Keratinocyte (primary cell): ENCODE measurements around the gene DNAH17. TPM values are rescaled to one million over a fixed set of nuclear protein-coding genes. Genes with fewer than 3 reads are reported as not detected.

Experiments
- DNase-seq: peaks from one replicate; pipeline ENCODE4 v3.0.0-alpha.2; 2011; ENCODE audit warnings: low read depth, missing footprints, low spot score
- FAIRE-seq: peaks from 2 replicates; lab custom pipeline; 2011; peaks lifted over from hg19 to GRCh38; lab: Jason Lieb, UNC
- H2AFZ ChIP-seq: 2 replicates; pipeline ENCODE4 v1.6.0; 2012; ENCODE audit warnings: low read length, control low read depth, inconsistent platforms; ENCODE audit not compliant: control insufficient read depth
- H3K27ac ChIP-seq: 2 replicates; pipeline ENCODE4 v1.5.1; 2011; ENCODE audit warnings: low read length; ENCODE audit not compliant: control insufficient read depth, insufficient read depth
- H3K27me3 ChIP-seq: 3 replicates; pipeline ENCODE4 v1.6.0; 2011; ENCODE audit warnings: low read length; ENCODE audit not compliant: control insufficient read depth, insufficient read depth; ENCODE audit errors: extremely low read depth
- H3K36me3 ChIP-seq, 2 experiments: 2 replicates in 1 of 2; 3 replicates in 1 of 2; pipeline ENCODE4 v1.5.1; 2011; ENCODE audit warnings: low read length in 2 of 2, mild to moderate bottlenecking in 1 of 2; ENCODE audit not compliant: control insufficient read depth in 2 of 2, insufficient read depth in 2 of 2; ENCODE audit errors: extremely low read depth in 1 of 2
- H3K4me1 ChIP-seq: 3 replicates; pipeline ENCODE4 v1.5.1; 2011; ENCODE audit warnings: low read length; ENCODE audit not compliant: control insufficient read depth, insufficient read depth; ENCODE audit errors: extremely low read depth
- H3K4me2 ChIP-seq: 3 replicates; pipeline ENCODE4 v1.6.0; 2011; ENCODE audit warnings: low read depth, low read length; ENCODE audit not compliant: control insufficient read depth, insufficient read depth; ENCODE audit errors: extremely low read depth
- H3K4me3 ChIP-seq, 3 experiments: fragments of 200-600 bp in 1 of 3; sonication (generic) in 1 of 3; 2 replicates in 2 of 3; 3 replicates in 1 of 3; pipeline ENCODE4 v1.5.1; 2011 to 2016; ENCODE audit warnings: low read length in 3 of 3, mild to moderate bottlenecking in 3 of 3, control low read depth in 2 of 3, inconsistent platforms in 1 of 3, low read depth in 1 of 3, mixed read lengths in 1 of 3, mixed run types in 1 of 3, moderate library complexity in 1 of 3; ENCODE audit not compliant: control insufficient read depth in 2 of 3, insufficient read depth in 2 of 3; ENCODE audit errors: extremely low read depth in 1 of 3
- H3K79me2 ChIP-seq: 2 replicates; pipeline ENCODE4 v1.6.0; 2012; ENCODE audit warnings: low read length; ENCODE audit not compliant: control insufficient read depth, insufficient read depth
- H3K9ac ChIP-seq: 3 replicates; pipeline ENCODE4 v1.6.0; 2011; ENCODE audit warnings: low read length; ENCODE audit not compliant: control insufficient read depth, insufficient read depth; ENCODE audit errors: extremely low read depth
- H3K9me1 ChIP-seq: 3 replicates; pipeline ENCODE4 v1.6.0; 2011; ENCODE audit warnings: low read length; ENCODE audit not compliant: control insufficient read depth, insufficient read depth; ENCODE audit errors: extremely low read depth
- H3K9me3 ChIP-seq: 2 replicates; pipeline ENCODE4 v1.5.1; 2012; ENCODE audit warnings: low read depth, low read length; ENCODE audit not compliant: control insufficient read depth
- H4K20me1 ChIP-seq: 3 replicates; pipeline ENCODE4 v1.6.0; 2011; ENCODE audit warnings: low read length; ENCODE audit not compliant: control insufficient read depth, insufficient read depth; ENCODE audit errors: extremely low read depth
- CTCF ChIP-seq, 3 experiments: IDR thresholded peaks in 1 of 3; conservative IDR thresholded peaks in 1 of 3; optimal IDR thresholded peaks in 1 of 3; 2 replicates in 2 of 3; 3 replicates in 1 of 3; pipeline versions ENCODE3 to v1.5.1; 2011; ENCODE audit warnings: low read length in 3 of 3, mild to moderate bottlenecking in 3 of 3, moderate library complexity in 2 of 3, control low read depth in 1 of 3, inconsistent platforms in 1 of 3; ENCODE audit not compliant: insufficient read depth in 2 of 3; ENCODE audit errors: extremely low read depth in 1 of 3
- EZH2 ChIP-seq: IDR thresholded peaks from one replicate; pipeline ENCODE4 v1.6.1; 2012; ENCODE audit warnings: inconsistent platforms, mild to moderate bottlenecking, low read length, moderate library complexity
- dilution Hi-C: fragments of 300-500 bp; cut with MboI; formaldehyde crosslinking; loops from one replicate; pipeline ENCODE4 v1.7.0; 2020; ENCODE audit warnings: low sequenced_read_pairs; ENCODE audit not compliant: extremely low pct_ligation_motif_present
- polyA plus RNA-seq, 5 experiments: library from polyadenylated mRNA; depleted of rRNA in 3 of 5; stranded (reverse) in 3 of 5; stranded (forward) in 1 of 5; unstranded in 1 of 5; fragments of >200 nt; gene quantifications; 1 replicate in 1 of 5; 2 replicates in 3 of 5; 3 replicates in 1 of 5; pipeline versions ENCODE4 v1.2.1 to v1.2.3, GENCODE V29; 2011 to 2012; ENCODE audit warnings: missing spikeins in 2 of 5, low read depth in 1 of 5, low replicate concordance in 1 of 5

The DNAH17 gene
- polyA plus RNA-seq, 1 donor (not counting 4 experiments of a cell fraction or from before 2014, with no cell fraction given) = 0.16 TPM

GRCh38 chr17:78596871-78597764 is 19.9 kb upstream of the DNAH17 start:
- peaks cover 8% of the 10 kb centered on the region for H3K4me1 ChIP-seq
- H4K20me1 ChIP-seq = no peaks in the 10 kb centered on the region
- no peaks in the 10 kb centered on the region for H3K9me1 ChIP-seq
- FAIRE-seq (no peak), DNase-seq (no peak)
- H3K79me2 ChIP-seq = no peaks in the 10 kb centered on the region
- dilution Hi-C loops = no loop called here
- no peaks in the 10 kb centered on the region for H3K36me3 ChIP-seq
- TF ChIP-seq EZH2 (no peak), CTCF (optimal IDR thresholded peaks at IDR 0.05 in 1 of 3, IDR thresholded peaks at IDR 0.05 in 1 of 3, conservative IDR thresholded peaks at IDR 0.05 in 1 of 3; ENCODE audit: extremely low read depth in 1 of 3, insufficient read depth in 2 of 3, low read length in 3 of 3) (no peak)
- no peaks in the 10 kb centered on the region for H3K9me3 ChIP-seq
- no peak overlapping the region for H3K4me2 ChIP-seq
- no peak overlapping the region for H3K27ac ChIP-seq
- H2AFZ ChIP-seq = no peak overlapping the region
- H3K9ac ChIP-seq = no peak overlapping the region
- no peak overlapping the region for H3K4me3 ChIP-seq
- H3K27me3 ChIP-seq = no peaks in the 10 kb centered on the region

- dilution Hi-C loops = no loop called here
- FAIRE-seq = no peak
- H3K79me2 ChIP-seq = no peaks in the 10 kb centered on the region
- H3K4me2 ChIP-seq = no peak overlapping the region
- TF ChIP-seq CTCF (optimal IDR thresholded peaks at IDR 0.05 in 1 of 3, IDR thresholded peaks at IDR 0.05 in 1 of 3, conservative IDR thresholded peaks at IDR 0.05 in 1 of 3; ENCODE audit: extremely low read depth in 1 of 3, insufficient read depth in 2 of 3, low read length in 3 of 3) (no peak), EZH2 (no peak)
- H3K27me3 ChIP-seq = no peaks in the 10 kb centered on the region
- DNase-seq = no peak
- peaks cover 20% of the 10 kb centered on the region for H3K4me1 ChIP-seq
- H3K27ac ChIP-seq = no peak overlapping the region
- no peaks in the 10 kb centered on the region for H3K9me3 ChIP-seq
- H3K9ac ChIP-seq = no peak overlapping the region
- H3K36me3 ChIP-seq = no peaks in the 10 kb centered on the region
- no peaks in the 10 kb centered on the region for H4K20me1 ChIP-seq
- no peak overlapping the region for H2AFZ ChIP-seq
- no peaks in the 10 kb centered on the region for H3K9me1 ChIP-seq
- H3K4me3 ChIP-seq = no peak overlapping the region
Observed at GRCh38 chr17:78595135-78595810, 18.1 kb upstream of the DNAH17 start.
